ENCODE data around the gene NTNG1. TPM values are rescaled to one million over a fixed set of nuclear protein-coding genes. Genes with fewer than 3 reads are reported as not detected.

Gene NTNG1
- total RNA-seq, 1 donor from 2014 or later: 1.1 TPM

GRCh38 chr1:107457989-107458388, 317.1 kb downstream of the NTNG1 start:
- no peaks in the 10 kb centered on the region for H3K9me3 Mint-ChIP-seq (ENCODE audit: low read depth)
- H3K4me3 Mint-ChIP-seq (ENCODE audit: low read depth): no peak overlapping the region
- no peaks in the 10 kb centered on the region for H3K36me3 Mint-ChIP-seq (ENCODE audit: insufficient read depth)
- H3K27me3 Mint-ChIP-seq: no peaks in the 10 kb centered on the region
- TF ChIP-seq CTCF (IDR thresholded peaks at IDR 0.05; ENCODE audit: unreplicated experiment): no peak
- no peaks in the 10 kb centered on the region for H3K4me1 Mint-ChIP-seq (ENCODE audit: low read depth)
- DNase-seq (ENCODE audit: low spot score, unreplicated experiment): no peak
- H3K27ac Mint-ChIP-seq: no peak overlapping the region

- Mint-ChIP-seq H3K27ac (no peak overlapping the region), H3K36me3 (ENCODE audit: insufficient read depth) (no peaks in the 10 kb centered on the region), H3K27me3 (no peaks in the 10 kb centered on the region), H3K4me1 (ENCODE audit: low read depth) (no peaks in the 10 kb centered on the region), H3K9me3 (ENCODE audit: low read depth) (no peaks in the 10 kb centered on the region), H3K4me3 (ENCODE audit: low read depth) (no peak overlapping the region)
- DNase-seq (ENCODE audit: low spot score, unreplicated experiment): no peak
- TF ChIP-seq CTCF (IDR thresholded peaks at IDR 0.05; ENCODE audit: unreplicated experiment): no peak
Measured at GRCh38 chr1:107459204-107459904, 318.5 kb downstream of the NTNG1 start.

DNA sequence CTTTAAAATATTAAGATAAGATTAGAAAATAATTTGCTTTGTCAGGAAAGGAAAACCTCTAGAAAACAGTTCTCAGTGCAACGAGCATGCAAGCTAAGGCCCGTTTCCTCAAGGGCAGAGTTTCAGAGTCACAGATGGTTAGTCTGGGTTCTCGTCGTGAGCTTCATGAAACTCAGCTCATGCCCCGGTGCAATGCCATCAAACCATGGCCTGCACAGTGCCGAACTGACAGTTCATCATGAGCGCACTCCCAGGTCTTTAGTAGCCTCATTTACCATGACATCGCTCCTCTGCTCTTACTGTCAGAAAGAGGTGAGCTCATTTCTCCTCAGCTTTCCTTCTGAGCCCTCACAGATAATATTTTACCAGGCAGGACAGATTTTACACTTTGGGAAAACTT, 319.2 kb downstream of the NTNG1 start:
- no peaks in the 10 kb centered on the region for H3K27me3 Mint-ChIP-seq
- H3K4me3 Mint-ChIP-seq (ENCODE audit: low read depth): no peak overlapping the region
- no peaks in the 10 kb centered on the region for H3K36me3 Mint-ChIP-seq (ENCODE audit: insufficient read depth)
- no peaks in the 10 kb centered on the region for H3K9me3 Mint-ChIP-seq (ENCODE audit: low read depth)
- TF ChIP-seq CTCF (IDR thresholded peaks at IDR 0.05; ENCODE audit: unreplicated experiment): no peak
- no peak overlapping the region for H3K27ac Mint-ChIP-seq
- no peak for DNase-seq (ENCODE audit: low spot score, unreplicated experiment)
- H3K4me1 Mint-ChIP-seq (ENCODE audit: low read depth): no peaks in the 10 kb centered on the region

GRCh38 chr1:107464827-107465226, 324.0 kb downstream of the NTNG1 start:
- TF ChIP-seq CTCF (IDR thresholded peaks at IDR 0.05; ENCODE audit: unreplicated experiment): no peak
- Mint-ChIP-seq H3K9me3 (ENCODE audit: low read depth) (no peaks in the 10 kb centered on the region), H3K4me1 (ENCODE audit: low read depth) (no peaks in the 10 kb centered on the region), H3K36me3 (ENCODE audit: insufficient read depth) (no peaks in the 10 kb centered on the region), H3K27ac (no peak overlapping the region), H3K4me3 (ENCODE audit: low read depth) (no peak overlapping the region), H3K27me3 (peaks cover 3% of the 10 kb centered on the region)
- no peak for DNase-seq (ENCODE audit: low spot score, unreplicated experiment)

- H3K27ac Mint-ChIP-seq: no peak overlapping the region
- peaks cover 3% of the 10 kb centered on the region for H3K27me3 Mint-ChIP-seq
- H3K36me3 Mint-ChIP-seq (ENCODE audit: insufficient read depth): no peaks in the 10 kb centered on the region
- no peak overlapping the region for H3K4me3 Mint-ChIP-seq (ENCODE audit: low read depth)
- no peaks in the 10 kb centered on the region for H3K9me3 Mint-ChIP-seq (ENCODE audit: low read depth)
- TF ChIP-seq CTCF (IDR thresholded peaks at IDR 0.05; ENCODE audit: unreplicated experiment): no peak
- H3K4me1 Mint-ChIP-seq (ENCODE audit: low read depth): no peaks in the 10 kb centered on the region
- DNase-seq (ENCODE audit: low spot score, unreplicated experiment): no peak
Measured at GRCh38 chr1:107467286-107467685, 326.4 kb downstream of the NTNG1 start.
